KMS-11 (cell line): Measurements from ENCODE around the gene RRM1.

Experiments
- H2AFZ ChIP-seq: fragments of 200-600 bp; sonication (generic); 2 replicates; pipeline ENCODE4 v1.6.1; 2016; ENCODE audit warnings: antibody characterized with exemption, mixed run types, low read depth
- H3K27ac ChIP-seq: fragments of 200-600 bp; sonication (generic); 2 replicates; pipeline ENCODE4 v1.6.1; 2016; ENCODE audit warnings: mild to moderate bottlenecking, mixed run types
- H3K27me3 ChIP-seq: fragments of 200-600 bp; sonication (generic); 2 replicates; pipeline ENCODE4 v1.6.1; 2017; ENCODE audit warnings: mild to moderate bottlenecking, low read depth, mixed run types, moderate library complexity; ENCODE audit not compliant: insufficient read depth
- H3K36me3 ChIP-seq: fragments of 200-600 bp; sonication (generic); 2 replicates; pipeline ENCODE4 v1.6.1; 2017; ENCODE audit warnings: mild to moderate bottlenecking, mixed run types; ENCODE audit not compliant: insufficient read depth
- H3K4me1 ChIP-seq: fragments of 200-600 bp; sonication (generic); 2 replicates; pipeline ENCODE4 v1.6.1; 2016; ENCODE audit warnings: mild to moderate bottlenecking, low read depth, mixed run types; ENCODE audit not compliant: poor library complexity, severe bottlenecking
- H3K4me2 ChIP-seq: fragments of 200-600 bp; sonication (generic); 2 replicates; pipeline ENCODE4 v1.7.0; 2016; ENCODE audit warnings: mild to moderate bottlenecking, mixed run types
- H3K4me3 ChIP-seq: fragments of 200-600 bp; sonication (generic); IDR thresholded peaks from 2 replicates; pipeline ENCODE4 v1.6.1; 2017; ENCODE audit warnings: low read depth, low read length, mixed read lengths; ENCODE audit not compliant: insufficient read depth
- H3K79me2 ChIP-seq: fragments of 200-600 bp; sonication (generic); 2 replicates; pipeline ENCODE4 v1.6.1; 2016; ENCODE audit warnings: low read depth, mixed run types; ENCODE audit not compliant: insufficient read depth
- H3K9ac ChIP-seq: fragments of 200-600 bp; sonication (generic); 2 replicates; pipeline ENCODE4 v1.6.1; 2016; ENCODE audit warnings: mild to moderate bottlenecking, mixed run types
- H4K20me1 ChIP-seq: fragments of 200-600 bp; sonication (generic); 2 replicates; pipeline ENCODE4 v1.6.1; 2016; ENCODE audit warnings: mild to moderate bottlenecking, mixed run types; ENCODE audit not compliant: insufficient read depth
- TF ChIP-seq, protein P1 (sequence below): fragments of 200-600 bp; sonication (generic); conservative IDR thresholded peaks from 2 replicates; pipeline ENCODE4 v1.6.1; 2017; ENCODE audit warnings: low read depth, mild to moderate bottlenecking, antibody characterized with exemption, low read length, moderate library complexity, mixed read lengths

Gene RRM1

DNA sequence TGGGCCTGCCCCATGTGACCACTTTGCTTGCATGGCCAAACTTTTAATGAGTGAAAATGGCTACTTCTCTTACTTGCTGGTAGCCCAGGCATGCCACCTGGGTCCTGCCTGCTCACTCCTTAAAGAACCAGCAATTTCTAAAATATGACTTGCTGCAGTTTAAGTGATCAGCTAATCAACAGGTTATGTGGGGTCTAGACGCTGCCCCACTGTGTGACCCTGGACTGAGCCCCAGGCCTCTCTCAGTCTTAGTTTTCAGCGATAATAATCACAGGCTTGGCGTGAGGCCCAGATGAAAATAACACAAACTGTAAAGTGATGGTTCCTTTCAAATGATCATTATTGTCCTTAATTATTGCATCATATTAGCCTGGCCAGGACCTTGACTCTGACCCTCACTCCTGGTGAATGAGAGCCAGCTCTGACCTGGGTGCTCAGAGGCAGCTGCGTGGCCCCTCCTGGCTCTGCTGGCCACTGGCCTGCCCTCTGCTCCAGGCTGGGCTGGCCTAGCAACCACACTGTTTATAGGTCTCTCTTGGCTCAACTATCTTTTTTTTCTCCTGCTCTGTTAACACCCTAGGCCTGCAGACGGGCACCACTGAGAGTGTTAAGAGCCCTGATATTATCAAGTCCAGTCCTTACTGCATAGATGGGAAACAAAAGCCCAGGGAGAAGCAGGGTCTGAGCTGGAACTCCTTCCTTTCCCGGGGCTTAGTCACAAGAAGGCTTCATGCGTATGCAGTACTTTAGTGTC lies 89.7 kb downstream of the RRM1 start:
- Histone ChIP-seq H3K9ac (no peak overlapping the region), H4K20me1 (no peaks in the 10 kb centered on the region), H3K4me3 (no peak overlapping the region), H3K36me3 (no peaks in the 10 kb centered on the region), H3K27ac (no peak overlapping the region), H2AFZ (no peak overlapping the region), H3K27me3 (no peaks in the 10 kb centered on the region), H3K79me2 (no peaks in the 10 kb centered on the region), H3K4me2 (no peak overlapping the region), H3K4me1 (peaks cover 4% of the 10 kb centered on the region)
- TF ChIP-seq, protein P1, sequence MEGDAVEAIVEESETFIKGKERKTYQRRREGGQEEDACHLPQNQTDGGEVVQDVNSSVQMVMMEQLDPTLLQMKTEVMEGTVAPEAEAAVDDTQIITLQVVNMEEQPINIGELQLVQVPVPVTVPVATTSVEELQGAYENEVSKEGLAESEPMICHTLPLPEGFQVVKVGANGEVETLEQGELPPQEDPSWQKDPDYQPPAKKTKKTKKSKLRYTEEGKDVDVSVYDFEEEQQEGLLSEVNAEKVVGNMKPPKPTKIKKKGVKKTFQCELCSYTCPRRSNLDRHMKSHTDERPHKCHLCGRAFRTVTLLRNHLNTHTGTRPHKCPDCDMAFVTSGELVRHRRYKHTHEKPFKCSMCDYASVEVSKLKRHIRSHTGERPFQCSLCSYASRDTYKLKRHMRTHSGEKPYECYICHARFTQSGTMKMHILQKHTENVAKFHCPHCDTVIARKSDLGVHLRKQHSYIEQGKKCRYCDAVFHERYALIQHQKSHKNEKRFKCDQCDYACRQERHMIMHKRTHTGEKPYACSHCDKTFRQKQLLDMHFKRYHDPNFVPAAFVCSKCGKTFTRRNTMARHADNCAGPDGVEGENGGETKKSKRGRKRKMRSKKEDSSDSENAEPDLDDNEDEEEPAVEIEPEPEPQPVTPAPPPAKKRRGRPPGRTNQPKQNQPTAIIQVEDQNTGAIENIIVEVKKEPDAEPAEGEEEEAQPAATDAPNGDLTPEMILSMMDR, result no peak

DNA sequence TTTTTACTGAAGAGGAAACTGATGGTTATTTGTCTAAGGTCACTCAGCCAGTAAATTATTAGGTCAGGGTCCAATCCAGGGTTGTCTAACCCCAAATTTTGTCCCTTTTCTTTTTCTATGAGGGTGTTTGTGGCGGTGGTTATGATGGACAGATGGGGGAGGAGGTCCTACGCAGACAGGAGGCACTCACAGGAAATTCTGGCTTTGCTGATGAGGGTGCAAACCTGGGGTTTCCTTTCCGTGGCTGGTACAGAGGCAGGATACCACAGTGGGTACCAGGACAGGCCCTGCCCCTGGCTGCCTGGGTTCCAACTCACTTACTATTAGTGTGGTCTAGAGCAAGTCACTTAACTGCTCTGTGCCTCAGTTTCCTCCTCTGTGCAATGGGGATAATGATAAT lies 91.0 kb downstream of the RRM1 start:
- H3K4me2 ChIP-seq, result no peak overlapping the region
- TF ChIP-seq, protein P1, result no peak
- no peak overlapping the region for H2AFZ ChIP-seq
- H3K27ac ChIP-seq, result no peak overlapping the region
- H4K20me1 ChIP-seq, result no peaks in the 10 kb centered on the region
- H3K9ac ChIP-seq, result no peak overlapping the region
- no peak overlapping the region for H3K4me3 ChIP-seq
- no peaks in the 10 kb centered on the region for H3K36me3 ChIP-seq
- H3K79me2 ChIP-seq, result no peaks in the 10 kb centered on the region
- H3K4me1 ChIP-seq, result peaks cover 4% of the 10 kb centered on the region
- no peaks in the 10 kb centered on the region for H3K27me3 ChIP-seq

DNA sequence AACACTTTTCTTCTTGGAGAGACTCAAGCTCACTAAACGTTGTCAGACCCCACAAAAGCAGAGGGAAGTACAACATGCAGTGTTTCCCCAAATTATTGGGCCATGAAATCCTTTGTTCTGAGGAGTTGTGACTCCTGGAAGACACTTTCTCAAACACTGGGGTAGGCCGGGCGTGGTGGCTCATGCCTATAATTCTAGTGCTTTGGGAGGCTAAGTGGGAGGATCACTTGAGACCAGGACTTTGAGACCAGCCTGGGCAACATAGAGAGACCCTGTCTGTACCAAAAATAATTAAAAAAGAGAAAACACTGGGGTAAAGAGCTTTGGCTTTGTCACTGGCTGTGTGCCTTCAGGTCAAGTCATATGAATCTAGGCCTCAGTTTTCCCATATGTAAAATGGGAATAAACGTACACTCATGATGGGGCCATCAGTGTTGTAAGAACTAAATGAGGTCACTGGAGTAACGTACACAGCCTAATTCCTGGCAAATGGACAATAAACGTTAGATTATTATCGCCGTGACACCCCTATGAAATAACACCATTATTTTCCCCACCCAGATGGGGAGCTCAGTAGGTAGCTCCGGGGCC lies 92.0 kb downstream of the RRM1 start:
- TF ChIP-seq, protein P1, result no peak
- Histone ChIP-seq H3K9ac (peak overlapping the region; percentile 64), H3K4me1 (peaks cover 4% of the 10 kb centered on the region), H3K36me3 (no peaks in the 10 kb centered on the region), H4K20me1 (no peaks in the 10 kb centered on the region), H3K4me3 (no peak overlapping the region), H2AFZ (peak overlapping the region; percentile 86; the same call in 1 of the 2 replicates), H3K79me2 (no peaks in the 10 kb centered on the region), H3K27ac (no peak overlapping the region), H3K27me3 (no peaks in the 10 kb centered on the region), H3K4me2 (peak overlapping the region; percentile 70; the same call in 1 of the 2 replicates)

DNA sequence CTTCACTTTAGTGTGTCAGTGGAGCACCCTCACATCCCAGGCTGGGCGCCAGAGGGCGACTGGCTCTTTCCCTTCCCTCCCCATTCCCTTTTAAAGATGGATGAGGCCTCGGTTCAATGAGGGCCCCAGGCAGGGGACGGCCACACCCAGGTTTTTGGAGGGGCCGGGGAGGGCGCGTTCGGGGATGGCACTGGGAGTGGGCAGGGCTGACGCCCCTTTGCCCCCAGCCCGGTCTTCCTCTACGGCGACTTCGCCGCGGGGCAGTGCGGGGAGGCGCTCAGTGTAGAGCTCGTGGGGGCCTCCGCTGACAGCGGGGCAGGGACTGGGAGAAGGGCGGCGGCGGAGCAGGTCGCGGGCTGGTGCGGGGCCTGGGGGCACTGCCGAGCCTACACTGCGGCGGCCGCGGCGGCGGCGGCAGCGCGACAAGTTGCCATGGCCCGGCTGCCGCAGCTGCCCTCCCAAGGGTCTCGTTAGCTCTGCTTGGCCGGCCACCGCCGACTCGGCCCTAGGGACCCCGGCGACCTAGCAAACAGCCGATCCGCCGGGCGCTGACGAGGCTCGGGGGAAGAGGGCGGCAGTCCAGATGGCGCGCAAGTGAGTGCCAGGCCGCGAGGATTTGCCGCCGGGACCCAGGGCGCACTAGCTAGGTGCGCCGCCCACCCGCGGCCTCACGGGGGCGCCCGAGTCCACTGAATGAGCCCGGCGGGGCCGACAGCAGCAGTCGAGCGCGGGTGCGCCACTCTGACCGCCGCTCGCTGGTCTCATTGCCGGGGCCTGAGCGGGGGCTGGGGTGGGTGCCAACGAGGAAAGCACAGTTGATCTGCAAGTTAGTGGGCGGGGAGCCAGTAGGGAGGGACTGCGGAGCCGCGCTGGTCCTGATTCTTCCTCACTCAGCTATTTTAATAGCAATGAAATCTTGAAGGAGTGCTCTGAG lies 92.7 kb downstream of the RRM1 start:
- Histone ChIP-seq H3K79me2 (no peaks in the 10 kb centered on the region), H2AFZ (peak overlapping the region; percentile 86), H3K27me3 (no peaks in the 10 kb centered on the region), H3K9ac (peak overlapping the region; percentile 64), H3K27ac (0 out of 2 replicates have a peak overlapping the region, but pooled peaks have one; percentile 28), H4K20me1 (no peaks in the 10 kb centered on the region), H3K4me2 (peak overlapping the region; percentile 70), H3K36me3 (no peaks in the 10 kb centered on the region), H3K4me3 (no peak overlapping the region), H3K4me1 (peaks cover 4% of the 10 kb centered on the region)
- TF ChIP-seq, protein P1, result peak; percentile 77
